HG03060 (cell line): Measurements from ENCODE around the gene DUSP2.

Experiments used
- ATAC-seq: cut with Tn5 transposase; IDR thresholded peaks from one replicate; pipeline ENCODE4 v1.9.1; 2021; ENCODE audit warnings: low read depth, moderate number of reproducible peaks; ENCODE audit not compliant: unreplicated experiment

DUSP2 gene

GRCh38 chr2:96145036-96145847 lies at the start of gene DUSP2:
DUSP2 (minus strand) TSS chr2:96145440; CDS start chr2:96145354, 86 bp downstream.
- ATAC-seq = peak; percentile 19

GRCh38 chr2:96191937-96192670 lies 46.9 kb upstream of the DUSP2 start:
- ATAC-seq = no peak

GRCh38 chr2:96188821-96189526 lies 43.7 kb upstream of the DUSP2 start:
- ATAC-seq = no peak

GRCh38 chr2:96186562-96186961 lies 41.3 kb upstream of the DUSP2 start:
- ATAC-seq = no peak

GRCh38 chr2:96185516-96185915 lies 40.3 kb upstream of the DUSP2 start:
- ATAC-seq = no peak

- no peak for ATAC-seq
These were observed 39.7 kb upstream of the DUSP2 start for GRCh38 chr2:96184989-96185388.

- ATAC-seq = no peak
These were observed 38.9 kb upstream of the DUSP2 start for GRCh38 chr2:96184188-96184587.

GRCh38 chr2:96181529-96181928 lies 36.3 kb upstream of the DUSP2 start:
- no peak for ATAC-seq

GRCh38 chr2:96180521-96180920 lies 35.3 kb upstream of the DUSP2 start:
- no peak for ATAC-seq

- ATAC-seq = no peak
These were observed 34.8 kb upstream of the DUSP2 start for GRCh38 chr2:96180002-96180401.

- ATAC-seq = no peak
These were observed 31.4 kb upstream of the DUSP2 start for GRCh38 chr2:96176661-96177060.

GRCh38 chr2:96175951-96176350 lies 30.7 kb upstream of the DUSP2 start:
- ATAC-seq = no peak

- peak; percentile 41 for ATAC-seq
These were observed 29.3 kb upstream of the DUSP2 start for GRCh38 chr2:96174251-96175144.

GRCh38 chr2:96171831-96172230 lies 26.6 kb upstream of the DUSP2 start:
- no peak for ATAC-seq

GRCh38 chr2:96170626-96171025 lies 25.4 kb upstream of the DUSP2 start:
- no peak for ATAC-seq

- ATAC-seq = no peak
These were observed 24.7 kb upstream of the DUSP2 start for GRCh38 chr2:96169868-96170507.

GRCh38 chr2:96167407-96168013 lies 22.3 kb upstream of the DUSP2 start:
- no peak for ATAC-seq

GRCh38 chr2:96164459-96165184 lies 19.4 kb upstream of the DUSP2 start:
- peak; percentile 55 for ATAC-seq
